ENCODE results near the gene SKIL. TPM values are rescaled to one million over a fixed set of nuclear protein-coding genes. Genes with fewer than 3 reads are reported as not detected.

The SKIL gene
- total RNA-seq, 6 experiments from 2014 or later, result 14.1 to 29.1 (median 21.3) TPM

GRCh38 chr3:170350515-170351413, 6.8 kb upstream of the SKIL start:
- Histone ChIP-seq H3K27ac (no peak overlapping the region), H3K4me3 (no peak overlapping the region), H3K4me1 (peaks cover 0 to 37% (median 12%) of the 10 kb centered on the region in 4 donors), H3K27me3 (no peaks in the 10 kb centered on the region), H3K36me3 (no peaks in the 10 kb centered on the region), H3K9me3 (no peaks in the 10 kb centered on the region)
- 73% methylated on average over 8 of the region's 8 CpGs for WGBS (ENCODE audit: insufficient coverage, low coverage, low lambda C conversion rate, missing lambda C conversion rate)
- TF ChIP-seq CTCF (IDR thresholded peaks at IDR 0.05), result no peak
- TF ChIP-seq POLR2A (IDR thresholded peaks at IDR 0.05), result no peak
- ATAC-seq (peak; percentile 48 to 75 (median 64)), DNase-seq (peak in 1 of 3 donors; percentile 69)
- intact Hi-C loops (cut with DNase I), result no loop called here

- DNase-seq (no peak), ATAC-seq (no peak)
- Histone ChIP-seq H3K4me3 (no peak overlapping the region), H3K27ac (no peak overlapping the region), H3K4me1 (peaks cover 0 to 37% (median 12%) of the 10 kb centered on the region in 4 donors), H3K36me3 (no peaks in the 10 kb centered on the region), H3K9me3 (no peaks in the 10 kb centered on the region), H3K27me3 (no peaks in the 10 kb centered on the region)
- 57% methylated on average over 7 of the region's 7 CpGs for WGBS (ENCODE audit: insufficient coverage, low coverage, low lambda C conversion rate, missing lambda C conversion rate)
- intact Hi-C loops (cut with DNase I), result no loop called here
- TF ChIP-seq CTCF (IDR thresholded peaks at IDR 0.05) (no peak), POLR2A (IDR thresholded peaks at IDR 0.05) (no peak)
Measured at GRCh38 chr3:170352936-170353335, 4.6 kb upstream of the SKIL start.

- Histone ChIP-seq H3K9me3 (no peaks in the 10 kb centered on the region), H3K36me3 (no peaks in the 10 kb centered on the region), H3K4me3 (no peak overlapping the region), H3K4me1 (peaks cover 0 to 35% (median 11%) of the 10 kb centered on the region in 4 donors), H3K27me3 (no peaks in the 10 kb centered on the region), H3K27ac (no peak overlapping the region)
- intact Hi-C loops (cut with DNase I), result no loop called here
- DNase-seq, result no peak
- TF ChIP-seq CTCF (IDR thresholded peaks at IDR 0.05) (no peak), POLR2A (IDR thresholded peaks at IDR 0.05) (no peak)
- no peak for ATAC-seq
Measured at GRCh38 chr3:170353485-170353884, 4.0 kb upstream of the SKIL start.

GRCh38 chr3:170354760-170355159, 2.8 kb upstream of the SKIL start:
- H3K4me3 ChIP-seq, result no peak overlapping the region
- no peak overlapping the region for H3K27ac ChIP-seq
- peaks cover 0 to 22% (median 4%) of the 10 kb centered on the region in 4 donors for H3K4me1 ChIP-seq
- no peaks in the 10 kb centered on the region for H3K9me3 ChIP-seq
- ATAC-seq (no peak), DNase-seq (no peak)
- intact Hi-C loops (cut with DNase I), result no loop called here
- TF ChIP-seq CTCF (IDR thresholded peaks at IDR 0.05) (no peak), POLR2A (IDR thresholded peaks at IDR 0.05) (no peak)
- no peaks in the 10 kb centered on the region for H3K27me3 ChIP-seq
- 74% methylated on average over 4 of the region's 4 CpGs for WGBS (ENCODE audit: insufficient coverage, low coverage, low lambda C conversion rate, missing lambda C conversion rate)
- no peaks in the 10 kb centered on the region for H3K36me3 ChIP-seq
